ENCODE results near the gene CMSS1. TPM values are rescaled to one million over a fixed set of nuclear protein-coding genes. Genes with fewer than 3 reads are reported as not detected.
A peak's percentile ranks its signal among the peaks of the same experiment; 100 is the strongest.

Gene CMSS1
- total and polyA plus RNA-seq, 2 of the 13 experiments (the other 11 are each of a cell fraction or from before 2014, with no cell fraction given) = 6.4 to 48.7 TPM

DNA sequence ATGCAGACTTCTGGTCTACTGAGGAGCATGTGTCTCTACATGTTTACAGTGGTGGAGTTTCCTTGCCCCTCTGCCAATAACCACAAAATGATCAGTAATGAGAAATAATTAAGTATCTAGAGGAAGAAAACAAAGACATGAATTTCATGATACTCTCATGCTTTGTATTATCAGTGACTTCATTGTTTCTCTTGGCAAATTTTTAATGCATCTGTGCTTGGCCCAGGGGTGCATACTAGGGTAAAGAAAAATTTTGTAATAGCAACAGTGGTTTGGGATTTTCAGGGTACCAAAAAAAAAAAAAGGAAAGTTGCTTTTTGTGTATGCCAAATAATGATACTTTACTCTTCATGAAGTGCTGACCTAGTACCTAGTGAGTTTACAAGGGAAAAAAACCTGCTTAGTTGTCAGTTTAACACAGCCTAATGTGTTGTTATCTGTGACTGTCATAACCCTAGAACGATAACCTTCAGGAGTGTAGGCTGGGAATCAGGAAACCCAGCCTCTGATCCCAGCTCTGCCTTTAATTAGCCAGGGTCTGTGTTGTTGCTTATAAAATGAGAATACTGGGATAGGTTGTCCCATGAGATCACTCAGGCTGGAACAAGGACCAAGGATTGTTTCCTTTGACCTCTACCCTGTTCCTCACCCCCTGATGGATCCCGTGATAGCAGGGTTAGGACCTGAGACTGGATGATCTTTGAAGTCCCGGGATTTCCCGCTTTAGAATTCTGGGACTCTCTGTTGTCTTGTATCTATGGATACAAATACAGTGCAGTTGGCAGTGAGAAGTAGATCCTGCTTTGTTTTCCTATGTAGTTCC lies 117.5 kb downstream of the CMSS1 start (continued):
- TF ChIP-seq ONECUT2 (CRISPR knock-in tag; IDR thresholded peaks at IDR 0.05) (no peak), ZNF143 (CRISPR knock-in tag; IDR thresholded peaks at IDR 0.05) (no peak), HMG20A (CRISPR knock-in tag; IDR thresholded peaks at IDR 0.05; ENCODE audit: borderline replicate concordance) (peak; percentile 84; the same call in 1 of the 2 replicates), GFI1 (CRISPR knock-in tag; IDR thresholded peaks at IDR 0.05; ENCODE audit: borderline replicate concordance) (peak; percentile 79), KLF16 (CRISPR knock-in tag; IDR thresholded peaks at IDR 0.05) (0 out of 4 replicates have a peak, but pooled peaks of 1 of the 2 experiments have one; percentile 31), HMG20B (CRISPR knock-in tag; conservative IDR thresholded peaks at IDR 0.05) (0 out of 2 replicates have a peak, but pooled peaks have one; percentile 14), GATAD2A (CRISPR knock-in tag; IDR thresholded peaks at IDR 0.05) (0 out of 2 replicates have a peak, but pooled peaks have one; percentile 58), REL (CRISPR knock-in tag; conservative IDR thresholded peaks at IDR 0.05) (no peak), SOX5 (CRISPR knock-in tag; IDR thresholded peaks at IDR 0.05; ENCODE audit: borderline replicate concordance) (peak; percentile 91), ZNF484 (CRISPR knock-in tag; IDR thresholded peaks at IDR 0.05; ENCODE audit: borderline replicate concordance, low read depth) (no peak), HMGXB4 (CRISPR knock-in tag; IDR thresholded peaks at IDR 0.05; ENCODE audit: borderline replicate concordance in 1 of 2, low read depth in 1 of 2) (no peak), MBNL3 (CRISPR knock-in tag; conservative IDR thresholded peaks at IDR 0.05) (no peak), CREM (IDR thresholded peaks at IDR 0.05) (peak; percentile 27; the same call in 1 of the 2 replicates), CREM (CRISPR knock-in tag; IDR thresholded peaks at IDR 0.05) (no peak), ZNF160 (CRISPR knock-in tag; IDR thresholded peaks at IDR 0.05) (no peak), LCORL (IDR thresholded peaks at IDR 0.05) (no peak), LCORL (CRISPR knock-in tag; IDR thresholded peaks at IDR 0.05) (0 out of 2 replicates have a peak, but pooled peaks have one; percentile 35), NCOA2 (CRISPR knock-in tag; IDR thresholded peaks at IDR 0.05) (peak; percentile 60; the same call in 1 of the 2 replicates), HOMEZ (CRISPR knock-in tag; IDR thresholded peaks at IDR 0.05; ENCODE audit: low read depth) (peak; percentile 91; the same call in 1 of the 2 replicates)
- TF ChIP-seq, protein P1, sequence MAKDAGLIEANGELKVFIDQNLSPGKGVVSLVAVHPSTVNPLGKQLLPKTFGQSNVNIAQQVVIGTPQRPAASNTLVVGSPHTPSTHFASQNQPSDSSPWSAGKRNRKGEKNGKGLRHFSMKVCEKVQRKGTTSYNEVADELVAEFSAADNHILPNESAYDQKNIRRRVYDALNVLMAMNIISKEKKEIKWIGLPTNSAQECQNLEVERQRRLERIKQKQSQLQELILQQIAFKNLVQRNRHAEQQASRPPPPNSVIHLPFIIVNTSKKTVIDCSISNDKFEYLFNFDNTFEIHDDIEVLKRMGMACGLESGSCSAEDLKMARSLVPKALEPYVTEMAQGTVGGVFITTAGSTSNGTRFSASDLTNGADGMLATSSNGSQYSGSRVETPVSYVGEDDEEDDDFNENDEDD (CRISPR knock-in tag; IDR thresholded peaks at IDR 0.05; ENCODE audit: borderline replicate concordance) = peak; percentile 60; the same call in 1 of the 2 replicates
- TF ChIP-seq, protein P2, sequence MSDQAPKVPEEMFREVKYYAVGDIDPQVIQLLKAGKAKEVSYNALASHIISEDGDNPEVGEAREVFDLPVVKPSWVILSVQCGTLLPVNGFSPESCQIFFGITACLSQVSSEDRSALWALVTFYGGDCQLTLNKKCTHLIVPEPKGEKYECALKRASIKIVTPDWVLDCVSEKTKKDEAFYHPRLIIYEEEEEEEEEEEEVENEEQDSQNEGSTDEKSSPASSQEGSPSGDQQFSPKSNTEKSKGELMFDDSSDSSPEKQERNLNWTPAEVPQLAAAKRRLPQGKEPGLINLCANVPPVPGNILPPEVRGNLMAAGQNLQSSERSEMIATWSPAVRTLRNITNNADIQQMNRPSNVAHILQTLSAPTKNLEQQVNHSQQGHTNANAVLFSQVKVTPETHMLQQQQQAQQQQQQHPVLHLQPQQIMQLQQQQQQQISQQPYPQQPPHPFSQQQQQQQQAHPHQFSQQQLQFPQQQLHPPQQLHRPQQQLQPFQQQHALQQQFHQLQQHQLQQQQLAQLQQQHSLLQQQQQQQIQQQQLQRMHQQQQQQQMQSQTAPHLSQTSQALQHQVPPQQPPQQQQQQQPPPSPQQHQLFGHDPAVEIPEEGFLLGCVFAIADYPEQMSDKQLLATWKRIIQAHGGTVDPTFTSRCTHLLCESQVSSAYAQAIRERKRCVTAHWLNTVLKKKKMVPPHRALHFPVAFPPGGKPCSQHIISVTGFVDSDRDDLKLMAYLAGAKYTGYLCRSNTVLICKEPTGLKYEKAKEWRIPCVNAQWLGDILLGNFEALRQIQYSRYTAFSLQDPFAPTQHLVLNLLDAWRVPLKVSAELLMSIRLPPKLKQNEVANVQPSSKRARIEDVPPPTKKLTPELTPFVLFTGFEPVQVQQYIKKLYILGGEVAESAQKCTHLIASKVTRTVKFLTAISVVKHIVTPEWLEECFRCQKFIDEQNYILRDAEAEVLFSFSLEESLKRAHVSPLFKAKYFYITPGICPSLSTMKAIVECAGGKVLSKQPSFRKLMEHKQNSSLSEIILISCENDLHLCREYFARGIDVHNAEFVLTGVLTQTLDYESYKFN (CRISPR knock-in tag; conservative IDR thresholded peaks at IDR 0.05) = peak; percentile 65

All from HepG2 (cell line).